HEK293T (cell line): ENCODE results near the gene GNG13.

Source experiments
- BHLHE40 ChIP-seq: fragments of 450-650 bp; IDR thresholded peaks from 2 replicates; pipeline ENCODE4 v1.6.1; 2016; ENCODE audit warnings: mild to moderate bottlenecking, moderate library complexity, borderline replicate concordance
- ELF4 ChIP-seq: fragments of 450-650 bp; IDR thresholded peaks from 2 replicates; pipeline ENCODE4 v1.6.1; 2017; ENCODE audit warnings: antibody characterized with exemption
- FOXA1 ChIP-seq: fragments of 450-650 bp; IDR thresholded peaks from 2 replicates; pipeline ENCODE4 v1.6.1; 2016; ENCODE audit warnings: mild to moderate bottlenecking
- FOXK2 ChIP-seq: fragments of 450-650 bp; IDR thresholded peaks from 2 replicates; pipeline ENCODE4 v1.6.1; 2016; ENCODE audit warnings: mild to moderate bottlenecking
- FOXM1 ChIP-seq: fragments of 450-650 bp; IDR thresholded peaks from 2 replicates; pipeline ENCODE4 v1.6.1; 2017; ENCODE audit warnings: mild to moderate bottlenecking, borderline replicate concordance
- LEF1 ChIP-seq: fragments of 450-650 bp; IDR thresholded peaks from 2 replicates; pipeline ENCODE4 v1.6.1; 2017; ENCODE audit warnings: mild to moderate bottlenecking, borderline replicate concordance
- PKNOX1 ChIP-seq: fragments of 450-650 bp; IDR thresholded peaks from 2 replicates; pipeline ENCODE4 v1.6.1; 2016
- SP1 ChIP-seq: fragments of 450-650 bp; IDR thresholded peaks from 2 replicates; pipeline ENCODE4 v1.6.1; 2017
- SUZ12 ChIP-seq: fragments of 450-650 bp; IDR thresholded peaks from 2 replicates; pipeline ENCODE4 v1.6.1; 2016; ENCODE audit warnings: mild to moderate bottlenecking
- TARDBP ChIP-seq: fragments of 450-650 bp; IDR thresholded peaks from 2 replicates; pipeline ENCODE4 v1.6.1; 2016
- ZNF384 ChIP-seq: fragments of 450-650 bp; IDR thresholded peaks from 2 replicates; pipeline ENCODE4 v1.6.1; 2016

DNA sequence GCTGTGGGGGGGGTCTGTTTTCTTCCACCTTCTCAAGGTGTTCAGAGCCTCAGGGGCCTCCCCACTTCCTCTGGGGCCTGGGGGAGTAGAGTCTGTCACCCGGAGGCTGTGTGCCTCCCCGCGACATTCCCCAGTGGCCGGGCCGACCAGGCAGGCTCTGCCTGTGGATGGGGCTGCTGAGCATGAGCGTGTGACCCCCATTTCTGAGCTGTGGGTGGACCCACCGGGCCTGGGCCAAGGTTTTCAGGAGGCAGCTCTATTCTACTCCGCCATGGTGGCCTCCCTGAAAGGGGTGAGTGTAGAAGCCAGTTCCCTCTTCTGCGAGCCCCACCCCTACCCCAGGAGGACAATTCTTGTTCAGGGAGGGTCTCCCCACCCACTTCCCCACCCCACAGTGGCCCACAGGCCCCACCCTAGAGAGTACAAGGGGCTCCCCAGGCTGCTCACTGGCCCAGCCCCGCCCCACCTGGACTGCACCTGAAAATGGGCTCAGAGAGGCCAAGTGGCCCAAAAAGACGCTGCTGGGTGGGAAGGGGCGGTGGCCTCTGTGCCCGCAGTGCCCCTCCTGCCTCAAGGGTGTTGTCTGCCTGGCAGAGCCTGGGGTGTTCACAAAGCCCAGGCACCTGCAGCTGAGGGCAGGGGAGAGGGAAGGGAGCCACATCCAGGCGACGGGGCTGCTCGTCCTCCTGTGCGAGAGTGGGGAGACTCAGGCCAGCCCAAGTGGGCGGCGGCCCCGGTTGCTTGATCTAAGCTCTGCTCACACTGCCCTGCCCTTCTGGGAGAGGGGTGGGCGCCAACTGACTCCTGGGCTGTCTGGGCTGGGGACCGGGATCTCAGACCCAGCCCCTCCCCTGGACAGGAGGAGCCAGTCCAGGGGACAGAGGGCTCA is 38.7 kb downstream of the GNG13 start:
- TF ChIP-seq SUZ12 (no peak), FOXA1 (no peak), PKNOX1 (no peak), ZNF384 (no peak), BHLHE40 (no peak), FOXM1 (no peak), TARDBP (no peak), ELF4 (no peak), LEF1 (no peak), SP1 (no peak), FOXK2 (no peak)
